HG02938 (cell line): ENCODE results near the gene SLC26A4.

ENCODE experiments used
- ATAC-seq: cut with Tn5 transposase; IDR thresholded peaks from one replicate; pipeline ENCODE4 v1.9.1; 2021; ENCODE audit warnings: mild to moderate bottlenecking, moderate library complexity; ENCODE audit not compliant: unreplicated experiment

The SLC26A4 gene

DNA sequence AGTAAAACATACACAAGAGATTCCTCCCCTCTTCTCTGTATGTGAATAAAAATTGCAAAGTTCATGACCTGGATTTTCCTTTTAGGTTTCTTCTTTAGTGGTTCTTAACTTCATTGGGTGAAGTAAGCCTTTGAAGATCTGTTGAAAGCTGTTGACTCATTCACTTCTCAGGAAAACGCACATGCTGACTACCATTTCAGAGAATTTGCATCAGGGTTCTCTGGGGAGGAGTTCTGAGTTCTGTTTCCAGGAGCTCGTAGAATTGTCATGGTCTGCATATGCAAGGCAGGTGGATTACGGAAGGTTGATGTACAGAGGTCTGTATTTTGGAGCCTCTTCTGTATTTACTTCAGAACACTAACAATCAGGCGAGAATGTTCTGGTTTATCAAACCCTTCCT lies 962 bp upstream of the SLC26A4 start:
- ATAC-seq: no peak

DNA sequence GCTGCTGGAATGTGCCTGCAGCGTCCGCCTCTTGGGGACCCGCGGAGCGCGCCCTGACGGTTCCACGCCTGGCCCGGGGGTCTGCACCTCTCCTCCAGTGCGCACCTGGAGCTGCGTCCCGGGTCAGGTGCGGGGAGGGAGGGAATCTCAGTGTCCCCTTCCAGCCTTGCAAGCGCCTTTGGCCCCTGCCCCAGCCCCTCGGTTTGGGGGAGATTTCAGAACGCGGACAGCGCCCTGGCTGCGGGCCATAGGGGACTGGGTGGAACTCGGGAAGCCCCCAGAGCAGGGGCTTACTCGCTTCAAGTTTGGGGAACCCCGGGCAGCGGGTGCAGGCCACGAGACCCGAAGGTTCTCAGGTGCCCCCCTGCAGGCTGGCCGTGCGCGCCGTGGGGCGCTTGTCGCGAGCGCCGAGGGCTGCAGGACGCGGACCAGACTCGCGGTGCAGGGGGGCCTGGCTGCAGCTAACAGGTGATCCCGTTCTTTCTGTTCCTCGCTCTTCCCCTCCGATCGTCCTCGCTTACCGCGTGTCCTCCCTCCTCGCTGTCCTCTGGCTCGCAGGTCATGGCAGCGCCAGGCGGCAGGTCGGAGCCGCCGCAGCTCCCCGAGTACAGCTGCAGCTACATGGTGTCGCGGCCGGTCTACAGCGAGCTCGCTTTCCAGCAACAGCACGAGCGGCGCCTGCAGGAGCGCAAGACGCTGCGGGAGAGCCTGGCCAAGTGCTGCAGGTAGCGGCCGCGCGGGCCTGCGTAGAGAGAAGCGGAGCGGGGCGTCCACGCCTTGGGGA lies 645 bp downstream of the SLC26A4 start:
- ATAC-seq: peak; percentile 46

DNA sequence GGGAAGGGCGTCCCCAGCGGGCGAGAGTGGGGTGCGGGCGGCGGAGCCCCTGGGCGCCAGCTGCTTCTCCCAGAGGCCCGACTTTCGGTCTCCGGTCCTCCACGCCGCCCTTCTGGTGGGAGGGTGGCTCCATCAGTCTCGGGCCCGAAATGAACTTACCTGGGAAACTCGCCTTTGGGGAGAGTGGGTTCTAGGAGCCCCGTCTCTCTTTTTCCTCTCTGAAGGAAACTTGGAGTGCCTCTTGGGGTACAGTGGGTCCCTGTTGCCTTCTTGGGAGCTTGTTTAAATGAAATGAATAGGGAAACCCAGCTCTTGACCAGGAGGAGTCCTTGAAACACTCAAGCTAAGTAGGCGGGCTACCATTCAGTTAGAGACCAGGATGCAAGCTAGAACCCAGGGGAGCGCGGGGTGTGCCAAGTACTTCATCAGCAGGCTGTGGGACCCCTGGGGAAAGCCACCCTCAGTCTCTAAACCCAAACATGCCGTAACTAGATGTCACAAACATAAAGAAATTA lies 1.3 kb downstream of the SLC26A4 start:
- peak; percentile 22 for ATAC-seq

DNA sequence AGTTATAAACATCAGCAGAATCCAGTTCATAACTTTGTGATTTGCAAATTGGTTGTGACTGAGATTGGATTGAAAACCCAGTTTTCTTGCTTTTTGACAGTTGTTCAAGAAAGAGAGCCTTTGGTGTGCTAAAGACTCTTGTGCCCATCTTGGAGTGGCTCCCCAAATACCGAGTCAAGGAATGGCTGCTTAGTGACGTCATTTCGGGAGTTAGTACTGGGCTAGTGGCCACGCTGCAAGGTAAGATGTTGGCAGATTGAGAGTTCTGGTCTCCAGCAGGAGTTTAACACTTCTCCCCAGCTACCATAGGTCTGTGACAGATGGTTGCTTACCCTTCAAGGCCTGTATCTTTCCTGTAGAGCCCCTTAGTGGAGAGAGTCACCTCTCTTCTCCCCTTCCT lies 2.6 kb downstream of the SLC26A4 start:
- no peak for ATAC-seq

DNA sequence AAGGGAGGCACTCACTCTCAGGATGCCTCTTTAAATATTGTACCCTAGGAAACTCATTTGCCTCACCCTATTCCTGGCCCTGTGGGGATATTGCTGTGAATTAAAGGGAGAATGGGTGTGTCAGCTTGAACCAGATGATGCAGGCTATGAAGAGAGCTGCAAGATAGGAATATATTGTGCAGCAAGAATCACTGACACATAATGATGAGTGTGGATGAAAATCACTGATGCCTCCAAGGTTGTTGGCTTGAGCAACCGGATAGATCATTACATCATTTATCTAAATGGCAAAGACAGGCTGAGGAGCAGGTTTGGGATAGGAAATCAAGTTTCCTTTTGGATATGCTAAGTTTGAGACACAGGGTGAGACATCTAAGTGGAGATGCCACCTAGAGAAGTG lies 6.2 kb downstream of the SLC26A4 start:
- ATAC-seq: no peak

DNA sequence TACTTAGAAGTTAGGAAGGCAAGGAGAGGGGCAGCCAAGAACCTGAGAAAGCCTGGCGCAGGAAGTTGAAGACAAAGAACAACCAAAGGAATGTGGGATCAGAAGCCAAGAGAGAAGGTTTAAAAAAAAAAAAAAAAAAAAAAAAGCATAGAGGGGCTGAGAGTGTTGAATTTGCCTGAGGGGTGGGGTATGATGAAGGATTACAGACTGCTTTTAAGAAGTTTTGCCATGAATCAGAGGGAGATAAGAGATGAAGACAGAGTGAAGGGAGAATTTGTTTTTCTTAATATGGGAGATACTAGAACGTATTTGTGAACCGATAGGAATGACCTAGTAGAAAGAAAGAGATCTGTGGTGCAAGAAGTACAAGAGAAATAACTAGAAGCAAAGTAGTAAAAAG lies 6.7 kb downstream of the SLC26A4 start:
- no peak for ATAC-seq

DNA sequence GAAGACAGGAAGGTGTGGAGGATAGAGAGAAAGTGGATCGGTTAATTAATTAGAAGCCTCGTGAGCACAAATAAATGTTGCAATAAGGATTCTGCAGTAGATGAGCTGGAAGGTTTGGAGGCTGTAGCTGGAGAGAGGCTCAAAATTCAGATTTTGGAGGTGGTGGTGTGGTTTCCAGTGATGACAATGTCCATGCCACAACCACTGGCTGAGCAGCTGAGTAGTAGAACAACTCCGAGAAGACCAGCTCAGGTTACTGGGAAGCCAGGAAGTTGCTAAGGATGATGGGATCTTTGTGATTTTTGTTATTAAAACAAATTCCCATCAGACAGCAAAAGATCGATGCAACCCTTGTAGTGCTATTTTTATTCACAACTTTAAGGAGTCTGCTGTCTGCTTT lies 7.7 kb downstream of the SLC26A4 start:
- ATAC-seq: no peak

DNA sequence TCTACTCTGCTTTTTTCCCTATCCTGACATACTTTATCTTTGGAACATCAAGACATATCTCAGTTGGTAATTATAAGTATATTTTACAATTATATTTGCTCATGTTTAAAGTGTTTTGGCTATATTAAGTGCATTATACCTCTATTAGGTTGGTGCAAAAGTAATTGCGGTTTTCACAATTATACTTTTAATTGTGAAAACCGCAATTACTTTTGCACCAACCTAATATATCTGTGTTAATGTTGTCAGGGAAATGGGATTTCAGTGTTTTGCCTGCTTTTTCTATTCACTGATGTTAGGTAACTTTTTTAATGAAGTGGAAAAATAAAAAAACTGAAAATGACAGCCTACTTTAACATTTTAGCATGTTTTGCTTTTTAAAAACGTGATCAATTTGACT lies 11.6 kb downstream of the SLC26A4 start:
- ATAC-seq: no peak

DNA sequence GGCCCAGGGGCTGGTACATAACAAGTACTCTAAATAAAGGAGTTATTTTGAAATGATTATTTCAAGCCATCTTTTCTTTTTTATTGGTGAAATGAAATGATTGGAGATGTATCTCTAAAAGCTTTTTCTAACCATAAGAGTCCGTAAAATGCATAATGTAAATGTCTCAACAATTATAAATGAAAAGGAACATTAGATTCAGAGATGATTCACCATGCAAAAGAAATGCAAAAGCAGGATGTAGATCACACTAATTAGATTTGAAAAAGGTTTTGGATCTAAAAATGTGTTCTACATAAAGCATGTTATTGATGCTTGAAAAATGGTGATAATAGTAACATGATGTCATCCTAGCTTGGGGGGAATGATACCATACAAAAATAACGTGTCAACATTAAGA lies 15.6 kb downstream of the SLC26A4 start:
- ATAC-seq: no peak

DNA sequence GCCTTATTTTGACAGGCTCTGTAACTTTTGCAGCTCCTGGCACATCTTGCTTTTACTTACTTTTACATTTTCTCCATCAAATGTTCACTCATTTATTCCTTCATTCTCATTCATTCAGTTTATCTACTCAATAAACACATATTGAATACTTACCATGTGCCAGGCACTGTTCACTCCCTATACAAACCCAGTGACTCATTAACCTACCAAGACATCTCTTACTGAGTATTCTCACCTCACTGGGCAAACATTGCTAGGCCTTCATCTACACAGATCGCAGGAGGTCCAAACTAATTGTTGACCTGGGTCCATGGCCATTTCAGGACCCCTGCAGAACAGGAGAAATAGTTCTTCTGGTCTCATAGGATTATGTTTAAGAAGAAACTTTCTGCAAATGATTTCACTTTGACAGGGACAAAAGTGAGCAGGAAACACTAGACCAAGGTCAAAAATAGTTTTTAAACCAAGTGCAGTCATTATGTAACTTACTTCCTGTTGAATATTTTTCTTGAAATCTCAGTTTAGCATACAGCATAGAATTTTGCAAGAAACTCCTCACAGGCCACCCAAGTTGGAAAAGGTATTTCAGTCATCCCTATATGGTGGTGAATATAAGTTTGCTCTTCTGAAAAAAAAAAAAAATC lies 17.6 kb downstream of the SLC26A4 start:
- no peak for ATAC-seq

DNA sequence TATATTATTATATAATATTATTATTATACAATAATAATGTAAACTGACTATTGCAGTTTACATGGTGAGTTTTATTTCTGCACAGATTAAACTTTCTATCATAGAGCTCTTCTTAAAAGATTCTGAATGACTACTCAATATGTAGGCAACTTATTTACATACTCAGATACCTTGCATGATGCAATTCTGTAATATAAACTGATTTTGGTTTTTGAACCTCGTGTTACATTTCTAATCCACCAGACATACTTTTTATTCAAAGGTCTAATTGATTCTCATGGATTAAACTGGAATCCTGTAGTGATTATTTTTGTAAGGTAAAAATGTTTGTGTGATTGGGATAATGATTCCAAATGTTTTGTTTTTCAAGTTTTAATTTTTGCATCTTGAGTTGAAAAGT lies 19.9 kb downstream of the SLC26A4 start:
- no peak for ATAC-seq

DNA sequence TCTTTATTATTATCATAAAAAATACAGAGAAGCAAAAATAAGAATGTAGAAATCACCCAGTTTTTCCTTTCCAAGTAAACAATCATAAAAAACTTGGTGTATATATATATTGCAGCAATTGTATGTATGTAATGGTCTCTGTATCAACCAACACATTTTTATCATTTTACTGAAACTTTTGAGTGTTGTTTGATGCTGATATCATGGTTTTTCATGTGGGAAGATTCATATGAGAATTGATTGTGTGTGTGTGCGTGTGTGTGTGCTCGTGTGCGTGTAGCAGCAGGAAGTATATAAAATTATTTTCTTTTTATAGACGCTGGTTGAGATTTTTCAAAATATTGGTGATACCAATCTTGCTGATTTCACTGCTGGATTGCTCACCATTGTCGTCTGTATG lies 22.3 kb downstream of the SLC26A4 start:
- ATAC-seq: no peak

DNA sequence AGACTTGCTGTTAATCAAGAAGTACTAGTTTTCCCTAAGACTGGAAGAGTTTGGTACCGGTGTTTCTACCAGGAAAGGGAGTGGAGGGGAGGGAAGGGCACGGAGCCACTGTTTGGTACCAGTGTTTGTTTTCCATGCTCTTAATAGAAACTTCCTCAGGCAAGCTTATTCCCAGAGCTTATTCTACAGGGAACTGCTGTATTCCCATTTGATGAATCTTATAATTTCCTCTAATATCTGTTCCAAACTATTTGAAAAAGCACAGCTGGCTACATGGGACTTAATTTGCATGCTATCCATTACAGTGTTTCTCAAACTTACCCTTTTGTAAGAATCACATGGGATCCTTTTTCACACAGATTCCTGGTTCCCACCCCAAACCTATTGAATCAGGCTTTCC lies 23.7 kb downstream of the SLC26A4 start:
- no peak for ATAC-seq

DNA sequence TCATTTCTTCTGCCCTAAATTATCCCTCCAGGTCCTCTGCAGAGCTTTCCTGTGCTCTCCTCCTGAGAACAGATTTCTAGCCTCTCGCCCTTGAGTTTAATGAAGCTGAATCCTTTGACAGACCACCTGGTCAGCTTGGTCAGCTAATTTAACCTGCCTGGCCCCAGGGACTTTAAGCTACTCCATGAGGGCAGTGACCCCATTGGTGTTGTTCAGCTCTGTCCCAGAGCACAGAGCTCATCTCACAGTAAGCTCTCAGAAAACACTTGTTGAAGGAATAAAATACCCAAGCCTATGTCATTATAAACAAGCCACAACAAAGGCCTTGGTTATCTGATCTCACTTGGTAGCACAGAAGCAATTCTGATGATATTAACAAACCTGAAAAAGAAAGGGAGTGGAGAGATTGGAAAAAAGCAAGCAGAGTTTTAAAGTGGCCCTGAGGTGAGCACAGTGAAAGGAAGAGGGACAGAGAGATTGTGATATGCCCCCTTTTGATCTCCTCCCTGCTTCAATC lies 24.4 kb downstream of the SLC26A4 start:
- ATAC-seq: no peak

DNA sequence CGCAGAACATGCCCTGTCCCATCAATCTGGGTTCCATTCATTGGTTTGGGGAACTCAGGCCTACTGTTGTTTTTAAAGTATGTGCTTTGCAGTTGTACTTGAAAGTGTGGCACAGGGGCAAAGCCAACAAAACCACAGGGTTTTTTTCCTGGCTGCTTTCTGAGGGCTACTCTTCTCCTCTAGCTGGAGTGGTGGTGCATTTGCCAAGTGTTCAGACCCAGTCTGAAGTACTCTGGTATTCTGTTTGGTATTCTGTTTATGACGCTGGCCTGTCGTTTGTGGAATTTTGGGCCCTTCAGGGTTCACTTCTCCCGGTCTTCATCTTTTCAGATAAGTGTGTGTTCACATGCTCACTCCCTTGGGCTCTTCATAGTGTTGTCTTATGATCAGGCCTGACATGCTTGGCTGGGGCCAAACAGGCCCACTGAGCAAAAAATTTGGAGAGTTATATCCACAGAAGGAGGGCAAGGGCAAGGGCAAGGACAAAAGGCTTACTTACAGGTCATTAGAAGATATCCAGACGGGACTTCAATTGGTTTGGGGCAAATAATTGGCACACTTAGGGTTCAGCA lies 26.3 kb downstream of the SLC26A4 start:
- no peak for ATAC-seq

DNA sequence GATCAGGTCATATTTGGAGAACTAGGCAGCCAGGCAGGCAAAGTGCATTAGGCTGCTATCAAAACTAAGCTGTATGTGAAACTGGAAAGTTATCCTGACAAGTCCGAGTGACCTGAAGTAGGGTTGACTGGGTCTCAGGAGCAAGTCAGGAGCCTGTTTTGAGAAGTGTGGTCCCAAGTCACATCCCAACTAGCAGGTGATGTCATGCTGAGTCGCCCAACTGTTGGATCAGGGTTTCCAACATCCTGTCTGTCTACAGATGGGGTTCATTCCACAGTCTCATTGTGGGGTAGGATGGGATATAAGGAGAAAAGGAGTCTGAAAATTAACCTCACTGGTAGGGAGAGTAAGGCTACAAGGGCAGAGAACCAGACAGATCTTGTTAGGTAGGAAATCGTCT lies 27.0 kb downstream of the SLC26A4 start:
- ATAC-seq: no peak

DNA sequence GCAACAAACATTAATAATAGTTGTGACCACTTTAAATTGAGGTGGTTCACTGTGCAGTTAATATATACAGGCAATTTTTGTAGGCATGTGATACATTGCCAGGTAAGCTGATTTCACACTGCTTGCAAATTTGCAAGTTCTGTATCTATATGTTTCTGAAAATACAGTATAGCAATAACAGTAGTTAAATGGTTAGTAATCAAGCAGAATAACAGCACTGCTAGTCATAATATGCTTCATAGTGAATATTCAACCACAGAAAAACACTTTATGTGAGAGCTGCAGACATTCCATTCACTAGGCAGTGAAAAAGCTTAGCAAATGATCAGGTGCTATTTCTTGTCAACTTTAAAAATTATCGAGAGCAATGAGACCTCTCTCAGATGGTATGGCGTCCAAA lies 28.9 kb downstream of the SLC26A4 start:
- no peak for ATAC-seq

DNA sequence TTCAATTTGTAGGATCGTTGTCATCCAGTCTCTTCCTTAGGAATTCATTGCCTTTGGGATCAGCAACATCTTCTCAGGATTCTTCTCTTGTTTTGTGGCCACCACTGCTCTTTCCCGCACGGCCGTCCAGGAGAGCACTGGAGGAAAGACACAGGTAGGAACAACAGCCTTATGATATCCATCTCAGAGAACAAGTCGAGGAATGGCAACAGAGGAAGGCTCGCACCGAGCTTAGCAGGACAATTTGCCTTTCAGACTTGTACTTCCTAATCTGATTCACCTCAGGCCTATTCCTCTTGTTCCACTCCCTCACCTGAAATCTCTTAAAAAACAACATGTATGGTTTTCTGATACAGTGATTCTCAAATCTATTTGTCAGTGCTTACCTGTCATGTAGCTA lies 29.5 kb downstream of the SLC26A4 start:
- no peak for ATAC-seq

DNA sequence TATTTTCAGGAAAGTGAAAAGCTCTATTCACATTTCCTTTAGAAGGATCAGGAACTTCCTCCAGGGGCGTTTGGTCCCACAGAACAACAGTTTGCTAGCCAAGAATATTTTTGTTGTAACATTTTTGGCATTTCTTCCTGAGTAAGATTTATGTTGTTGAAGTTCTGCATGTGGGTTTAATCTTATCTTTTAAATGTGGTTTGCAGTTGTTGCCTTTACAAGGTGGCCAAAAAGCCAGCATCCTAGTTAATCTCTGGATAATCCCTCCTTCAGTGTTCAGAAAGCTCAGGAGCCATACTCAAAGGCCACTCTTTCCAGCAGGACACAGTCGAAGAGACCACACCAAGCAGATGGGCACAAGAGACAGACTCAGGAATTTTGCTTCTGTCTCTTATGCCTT lies 30.0 kb downstream of the SLC26A4 start:
- ATAC-seq: no peak

DNA sequence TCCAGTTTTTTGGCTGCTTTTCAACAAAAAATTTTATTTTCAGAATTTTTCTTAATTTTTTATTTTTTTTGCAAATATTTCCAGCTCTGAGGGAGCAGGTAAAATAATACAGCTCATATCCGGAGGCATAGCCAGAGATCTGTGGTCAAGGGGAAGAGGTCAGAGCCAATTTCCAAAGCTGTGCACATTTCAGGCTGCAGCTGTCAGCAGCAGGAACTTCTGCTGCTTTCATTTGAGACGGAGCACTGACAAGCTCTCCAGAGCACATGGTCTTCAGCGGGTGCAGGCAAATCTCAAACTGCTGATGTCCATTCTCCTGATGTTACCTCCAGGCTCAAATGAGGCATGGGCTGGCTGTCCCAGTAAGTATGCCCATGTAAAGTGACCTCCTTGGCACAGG lies 31.1 kb downstream of the SLC26A4 start:
- no peak for ATAC-seq

DNA sequence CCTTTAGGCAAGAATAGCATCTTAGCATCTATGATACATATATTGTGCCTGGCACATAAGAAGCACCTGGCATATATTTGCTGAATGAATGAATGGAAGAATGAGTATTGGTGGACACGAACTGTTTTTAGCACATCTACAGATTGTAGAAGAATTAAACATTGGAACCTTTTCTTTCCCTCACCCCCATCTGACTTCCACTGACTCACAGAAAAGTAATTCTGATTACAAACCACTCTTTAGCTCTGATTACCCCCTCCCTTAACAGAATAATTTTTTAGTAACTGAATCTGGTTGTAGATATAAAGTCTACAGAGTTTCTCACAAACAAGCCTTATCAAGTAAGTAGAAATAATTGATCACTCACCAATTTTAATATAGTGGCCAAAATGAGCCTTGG lies 31.9 kb downstream of the SLC26A4 start:
- ATAC-seq: no peak

DNA sequence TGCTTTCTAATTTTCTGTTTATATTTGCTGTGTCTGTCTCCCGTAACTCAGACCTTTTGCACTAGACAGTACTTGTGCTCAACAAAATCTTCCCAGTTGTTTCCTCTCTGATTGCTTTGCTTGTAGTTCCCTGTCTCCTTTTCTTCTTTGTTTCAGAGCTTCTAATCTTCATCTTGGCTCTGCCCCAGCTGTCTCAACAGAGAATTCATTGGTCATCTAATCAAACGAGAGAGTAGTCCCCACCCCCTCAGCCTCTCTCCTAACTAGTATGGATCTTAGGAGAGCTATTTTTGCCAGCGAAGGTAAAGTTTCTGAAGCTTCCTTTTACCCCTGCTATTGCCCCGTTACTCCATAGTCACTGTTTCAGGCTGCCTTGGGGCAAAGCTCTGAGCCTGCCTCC lies 32.8 kb downstream of the SLC26A4 start:
- ATAC-seq: no peak
